Measurements from ENCODE around the gene FLCN.
"Not testable (repeated sequence)": the region's sequence is repeated elsewhere in the genome, so short reads cannot be mapped to it uniquely, and the experiment has no call there.

Gene FLCN, protein sequence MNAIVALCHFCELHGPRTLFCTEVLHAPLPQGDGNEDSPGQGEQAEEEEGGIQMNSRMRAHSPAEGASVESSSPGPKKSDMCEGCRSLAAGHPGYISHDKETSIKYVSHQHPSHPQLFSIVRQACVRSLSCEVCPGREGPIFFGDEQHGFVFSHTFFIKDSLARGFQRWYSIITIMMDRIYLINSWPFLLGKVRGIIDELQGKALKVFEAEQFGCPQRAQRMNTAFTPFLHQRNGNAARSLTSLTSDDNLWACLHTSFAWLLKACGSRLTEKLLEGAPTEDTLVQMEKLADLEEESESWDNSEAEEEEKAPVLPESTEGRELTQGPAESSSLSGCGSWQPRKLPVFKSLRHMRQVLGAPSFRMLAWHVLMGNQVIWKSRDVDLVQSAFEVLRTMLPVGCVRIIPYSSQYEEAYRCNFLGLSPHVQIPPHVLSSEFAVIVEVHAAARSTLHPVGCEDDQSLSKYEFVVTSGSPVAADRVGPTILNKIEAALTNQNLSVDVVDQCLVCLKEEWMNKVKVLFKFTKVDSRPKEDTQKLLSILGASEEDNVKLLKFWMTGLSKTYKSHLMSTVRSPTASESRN

DNA sequence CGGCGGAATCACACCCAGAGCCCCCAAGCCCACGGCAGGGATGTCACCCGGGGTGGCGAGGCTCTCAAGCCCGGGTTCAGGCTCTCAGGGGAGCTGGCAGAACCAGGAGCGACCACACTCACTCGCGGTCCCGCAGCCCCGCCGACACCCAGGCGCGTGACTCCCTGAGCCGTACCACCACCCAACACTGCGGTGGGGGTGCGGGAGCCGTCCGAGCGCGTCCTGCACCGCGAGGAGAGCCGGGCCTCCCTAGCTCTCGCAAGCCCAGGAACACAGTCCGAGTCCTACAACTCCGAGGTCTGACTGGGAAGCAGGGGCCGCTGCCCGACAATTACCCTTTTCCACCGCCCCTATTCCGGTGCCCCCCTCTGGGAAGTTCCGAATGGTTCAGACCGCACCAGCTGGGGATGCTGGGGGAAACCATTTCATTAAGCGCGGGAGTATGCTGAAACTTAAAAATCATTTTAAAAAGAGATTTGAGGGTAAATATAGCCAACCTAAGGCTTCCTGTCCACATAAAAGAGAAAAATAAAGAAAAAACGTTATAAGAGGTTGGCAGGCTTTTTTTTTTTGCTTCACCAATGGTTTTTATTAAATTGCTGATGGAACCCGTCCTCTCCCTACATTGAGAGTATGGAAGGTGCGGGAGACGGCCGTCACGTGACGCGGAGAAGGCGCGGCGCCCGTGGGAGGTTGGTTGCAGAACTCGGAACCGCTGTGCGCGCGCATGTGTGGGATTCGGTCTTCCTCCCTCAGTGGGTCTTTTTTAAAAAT, at the start of gene FLCN:
FLCN (minus strand) TSS at position 143 of the 774 bp plus-strand sequence. CDS start 9,031 bp downstream, outside the sequence.
- peak; percentile 72 for DNase-seq (ENCODE audit: low read depth)

DNA sequence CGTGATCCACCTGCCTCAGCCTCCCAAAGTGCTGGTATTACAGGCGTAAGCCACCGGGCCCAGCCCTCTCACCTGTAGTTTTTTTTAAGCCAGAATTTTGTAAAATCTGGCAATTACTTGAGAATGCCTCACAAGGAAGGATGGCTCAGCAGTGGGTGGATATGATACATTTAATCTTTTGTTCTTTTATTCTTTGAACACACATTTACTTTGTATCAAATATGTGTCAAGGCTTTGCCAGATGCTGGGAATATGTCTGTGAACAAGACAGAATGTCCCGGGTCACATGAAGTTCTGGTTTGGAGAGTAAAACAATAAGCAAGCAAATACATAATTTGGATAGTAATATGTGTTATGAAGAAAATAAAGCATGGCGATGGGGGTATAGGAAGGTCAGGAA, 49.0 kb upstream of the FLCN start:
- DNase-seq (ENCODE audit: low read depth): no peak

DNA sequence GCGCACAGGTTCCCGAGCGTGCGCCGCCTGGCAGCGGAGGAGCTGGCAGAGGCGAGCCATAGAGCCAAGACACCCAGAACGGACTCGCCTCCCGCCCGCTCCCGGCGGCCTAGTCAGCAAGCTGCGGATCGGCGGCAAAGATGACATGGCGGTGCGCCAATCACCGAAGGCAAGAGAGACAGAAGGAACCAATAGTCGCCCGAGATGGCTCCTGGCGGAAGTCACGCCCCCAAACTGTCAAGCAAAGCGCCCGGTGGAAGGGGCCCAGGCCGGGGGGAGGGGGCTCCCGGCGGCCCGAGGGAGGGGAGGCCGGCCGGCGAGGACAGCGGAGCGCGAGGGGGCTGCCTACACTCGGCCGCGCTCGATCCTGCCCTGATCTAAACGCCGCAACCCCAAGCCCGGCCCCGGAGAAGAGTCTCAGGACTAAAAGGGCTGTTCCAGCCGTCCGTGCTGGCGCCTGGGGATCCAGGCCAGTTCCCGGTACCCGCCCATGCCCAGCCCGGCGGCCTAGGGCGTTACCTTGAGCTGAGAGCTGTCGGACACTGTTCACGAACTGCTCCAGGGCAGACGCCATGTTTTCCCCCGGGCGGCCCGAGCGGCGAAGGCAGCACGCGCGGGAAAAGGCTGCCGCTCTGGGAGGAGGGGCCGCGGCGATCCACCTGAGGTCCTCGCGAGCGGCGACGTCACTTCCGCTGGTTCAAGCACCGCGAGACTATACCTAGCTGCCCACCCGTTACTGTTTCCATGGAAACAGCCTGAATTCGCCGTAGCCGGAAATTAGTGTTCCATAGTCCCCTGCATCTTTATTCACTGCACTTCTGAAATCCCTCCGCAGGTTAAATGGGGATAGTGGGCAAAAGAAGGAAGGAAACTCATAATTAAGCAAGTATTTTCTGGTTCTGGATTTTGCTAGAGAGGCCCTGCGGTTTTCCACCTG, 43.9 kb upstream of the FLCN start, which contains the start of gene COPS3:
COPS3 (minus strand) TSS at position 634 of the 937 bp plus-strand sequence; CDS start at position 574, 60 bp downstream.
- peak; percentile 96 for DNase-seq (ENCODE audit: low read depth)

DNA sequence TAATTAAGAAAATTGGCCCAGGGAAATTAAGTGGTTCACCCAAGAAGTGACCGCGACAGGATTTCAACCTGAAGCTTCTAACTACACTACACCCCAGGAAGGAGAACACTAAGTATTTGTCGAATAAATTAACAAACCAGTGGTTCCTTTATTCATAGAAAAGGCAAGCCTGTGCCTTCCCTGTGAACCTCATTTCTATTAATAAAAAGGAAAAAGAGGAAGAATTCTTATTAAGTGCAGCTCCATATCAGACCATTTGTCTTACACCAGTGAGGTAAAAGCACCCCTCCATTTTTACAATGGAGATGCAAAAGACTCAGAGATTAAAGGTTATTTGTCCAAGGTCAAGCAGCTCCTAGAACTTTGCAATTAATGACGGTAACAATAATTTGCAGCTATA, 42.3 kb upstream of the FLCN start:
- no peak for DNase-seq (ENCODE audit: low read depth)

DNA sequence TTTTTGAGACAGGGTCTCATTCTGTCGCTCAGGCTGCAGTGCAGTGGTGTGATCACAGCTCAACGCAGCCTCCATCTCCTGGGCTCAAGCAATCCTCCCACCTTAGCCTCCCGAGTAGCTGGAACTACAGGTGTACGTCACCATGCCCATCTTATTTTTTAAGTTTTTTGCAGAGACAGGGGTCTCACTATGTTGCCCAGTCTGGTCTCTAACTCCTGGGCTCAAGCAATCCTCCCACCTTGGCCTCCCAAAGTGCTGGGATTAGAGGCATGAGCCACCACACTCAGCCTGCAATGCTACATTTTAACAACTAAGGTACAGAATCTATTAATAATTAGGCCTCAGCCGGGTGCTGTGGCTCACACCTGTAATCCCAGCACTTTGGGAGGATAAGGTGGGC, 40.5 kb upstream of the FLCN start:
- not testable (repeated sequence) for DNase-seq (ENCODE audit: low read depth)

DNA sequence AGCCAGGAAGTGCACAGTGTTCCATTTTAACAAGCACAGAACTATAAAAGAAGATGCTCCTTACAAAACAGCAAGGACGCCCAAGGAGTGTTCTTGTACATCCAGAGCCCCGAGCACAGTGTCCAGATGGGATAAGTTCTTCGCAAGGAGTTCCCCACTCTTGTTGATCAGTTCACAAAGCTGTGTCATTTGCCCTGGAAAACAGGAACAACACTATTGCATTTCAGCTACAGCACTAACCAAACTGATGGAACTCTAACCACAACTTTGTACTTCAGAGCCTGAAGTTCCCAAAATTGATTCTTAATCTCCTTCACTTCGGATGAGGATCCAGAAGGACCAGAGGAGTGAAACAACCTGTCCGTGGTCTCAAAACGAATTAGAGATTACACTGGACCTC, 39.0 kb upstream of the FLCN start:
- DNase-seq (ENCODE audit: low read depth): no peak

DNA sequence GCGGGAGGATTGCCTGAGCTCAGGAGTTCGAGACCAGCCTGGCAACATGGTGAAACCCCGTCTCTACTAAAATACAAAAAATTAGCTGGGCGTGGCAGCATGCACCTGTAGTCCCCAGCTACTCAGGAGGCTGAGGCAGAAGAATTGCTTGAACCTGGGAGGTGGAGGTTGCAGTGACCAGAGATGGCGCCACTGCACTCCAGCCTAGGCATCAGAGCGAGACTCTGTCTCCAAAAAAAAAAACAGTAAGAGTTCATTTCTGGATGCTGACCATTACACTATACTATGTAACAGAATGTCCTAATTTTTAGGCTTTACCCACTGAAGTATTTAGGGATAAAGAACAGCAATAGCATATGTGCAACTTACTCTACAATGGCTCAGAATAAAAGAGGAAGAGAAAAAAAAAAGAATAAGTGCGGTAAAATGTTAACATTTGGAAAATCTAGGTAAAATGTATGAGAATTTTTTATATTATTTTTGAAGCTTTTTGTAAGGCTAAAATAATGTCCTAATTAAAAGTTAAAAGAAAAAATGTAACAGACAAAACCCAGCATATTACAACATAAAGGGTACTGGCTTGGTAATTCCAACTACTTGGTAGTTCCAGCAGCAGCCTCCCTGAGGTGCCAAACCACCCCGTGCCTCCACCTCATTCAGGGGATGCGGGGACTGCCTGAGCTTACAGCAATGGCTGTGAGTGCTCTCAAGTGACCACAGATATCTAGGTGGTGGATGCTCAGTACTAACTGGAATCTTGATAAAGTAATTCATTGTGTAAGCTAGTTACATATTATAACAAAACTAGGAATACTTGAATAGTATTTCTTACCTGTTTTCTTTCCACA, 33.2 kb upstream of the FLCN start:
- DNase-seq (ENCODE audit: low read depth): no peak

DNA sequence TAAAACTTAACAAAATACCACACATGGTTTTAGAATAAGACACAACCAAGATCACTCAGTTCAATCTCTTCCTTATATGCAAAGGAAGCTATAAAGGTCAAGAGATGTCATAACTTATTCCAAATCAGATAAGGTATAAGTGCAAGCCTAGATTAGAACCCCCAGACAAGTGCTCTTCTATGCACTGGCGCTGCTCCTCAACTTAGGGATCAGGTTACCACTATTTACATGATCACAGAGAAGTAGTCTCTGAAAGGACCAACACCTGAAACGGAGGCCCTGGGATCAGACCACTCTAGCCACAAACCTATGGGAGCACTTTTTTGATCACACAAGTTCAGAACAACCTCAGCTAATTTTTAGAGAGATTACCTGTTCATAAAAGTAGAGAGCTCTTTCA, 27.5 kb upstream of the FLCN start:
- DNase-seq (ENCODE audit: low read depth): no peak

DNA sequence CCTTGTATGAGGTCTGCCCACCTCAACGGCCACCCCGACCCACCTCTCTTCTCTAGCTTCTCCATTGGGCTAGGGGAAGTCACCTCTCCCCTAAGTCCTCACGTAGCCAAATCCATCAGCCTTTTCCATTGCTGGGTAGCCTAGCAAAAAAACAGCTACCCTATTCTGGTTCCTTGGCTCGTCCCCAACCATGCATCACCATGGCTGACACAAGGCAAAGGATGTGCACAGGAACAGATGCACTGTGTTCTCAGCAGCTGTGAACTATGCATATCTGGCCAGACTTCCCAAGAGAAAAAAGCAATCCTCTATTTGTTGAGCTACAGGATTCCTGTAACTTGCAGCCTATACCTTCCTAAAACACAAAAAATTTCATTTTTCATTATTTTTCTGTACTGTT, 22.0 kb upstream of the FLCN start:
- no peak for DNase-seq (ENCODE audit: low read depth)

DNA sequence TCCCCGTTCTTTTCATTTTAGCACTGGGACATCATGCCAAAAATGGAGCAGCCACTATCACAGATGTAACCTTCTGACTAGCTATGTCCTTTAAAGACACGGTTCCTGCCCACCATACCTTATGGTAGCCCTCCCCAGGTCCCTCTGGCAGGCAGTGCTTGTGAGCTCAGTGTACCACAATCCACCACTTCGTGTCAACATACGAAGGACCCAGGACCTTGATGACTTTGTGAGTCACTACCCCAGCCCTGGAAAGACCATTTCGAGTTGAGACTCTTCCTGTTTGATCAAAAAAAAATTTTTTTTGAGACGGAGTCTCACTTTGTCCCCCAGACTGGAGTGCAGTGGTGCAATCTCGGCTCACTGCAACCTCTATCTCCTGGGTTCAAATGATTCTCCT, 21.0 kb upstream of the FLCN start:
- DNase-seq (ENCODE audit: low read depth): no peak

DNA sequence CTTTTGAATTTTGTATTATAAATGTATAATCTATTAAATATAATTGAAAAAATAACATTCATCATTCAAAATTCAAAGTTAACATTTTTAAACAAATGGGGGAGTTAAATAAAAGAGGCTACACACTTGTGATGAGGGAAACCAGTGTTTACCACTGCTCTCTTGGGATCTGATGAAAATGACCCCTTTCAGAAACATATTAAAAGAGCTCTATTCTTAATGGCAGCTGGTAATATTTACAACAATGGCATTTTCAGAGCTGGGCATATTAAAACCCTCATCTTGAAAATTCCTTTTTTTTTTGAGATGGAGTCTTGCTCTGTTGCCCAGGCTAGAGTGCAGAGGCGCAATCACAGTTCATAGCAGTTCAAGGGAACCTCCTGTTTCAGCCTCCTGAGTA, 19.3 kb upstream of the FLCN start:
- no peak for DNase-seq (ENCODE audit: low read depth)

DNA sequence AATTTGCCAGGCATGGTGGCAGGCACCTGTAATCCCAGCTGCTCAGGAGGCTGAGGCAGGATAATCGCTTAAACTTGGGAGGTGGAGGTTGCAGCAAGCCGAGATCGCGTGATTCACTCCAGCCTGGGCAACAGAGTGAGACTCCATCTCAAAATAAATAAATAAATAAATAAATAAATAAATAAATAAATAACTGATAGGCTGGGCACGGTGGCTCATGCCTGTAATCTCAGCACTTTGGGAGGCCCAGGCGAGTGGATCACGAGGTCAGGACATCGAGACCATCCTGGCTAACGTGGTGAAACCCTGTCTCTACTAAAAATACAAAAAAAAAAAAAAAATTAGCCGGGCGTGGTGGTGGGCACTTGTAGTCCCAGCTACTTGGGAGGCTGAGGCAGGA, 18.7 kb upstream of the FLCN start:
- DNase-seq (ENCODE audit: low read depth): not testable (repeated sequence)

DNA sequence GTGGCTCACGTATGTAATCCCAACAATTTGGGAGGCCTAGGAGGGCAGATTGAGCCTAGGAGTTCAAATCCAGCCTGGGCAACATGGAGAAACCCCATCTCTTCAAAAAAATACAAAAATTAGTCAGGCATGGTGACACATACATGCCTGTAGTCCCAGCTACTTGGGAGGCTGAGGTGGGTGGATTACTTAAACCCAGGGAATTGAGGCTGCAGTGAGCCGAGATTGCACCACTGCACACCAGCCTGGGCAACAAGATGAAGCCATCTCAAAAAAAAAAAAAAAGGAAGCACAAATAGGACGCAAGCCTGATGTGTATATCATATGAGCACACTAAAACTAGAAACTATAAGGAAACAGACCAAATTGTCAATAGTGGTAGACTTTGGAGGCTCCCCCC, 17.1 kb upstream of the FLCN start:
- no peak for DNase-seq (ENCODE audit: low read depth)

DNA sequence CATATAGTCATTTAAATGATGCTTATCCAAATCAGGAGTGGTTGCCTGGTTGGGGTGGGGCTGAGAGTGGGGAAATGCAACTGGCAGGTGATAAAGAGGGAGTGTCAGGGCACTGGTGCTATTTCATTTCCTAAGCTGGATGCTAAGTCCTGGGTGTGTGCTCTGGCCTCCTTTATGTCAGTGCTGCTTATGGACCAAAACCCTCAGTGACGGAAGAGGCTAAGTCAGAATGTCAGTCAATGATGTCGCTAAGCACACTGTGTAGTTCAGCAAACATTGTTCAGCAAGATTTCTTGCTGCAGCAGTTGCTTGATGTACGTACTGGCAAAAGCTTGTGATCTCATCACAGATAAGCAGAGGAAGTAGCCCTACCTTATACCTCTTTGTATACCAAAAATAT, 16.4 kb upstream of the FLCN start:
- no peak for DNase-seq (ENCODE audit: low read depth)

DNA sequence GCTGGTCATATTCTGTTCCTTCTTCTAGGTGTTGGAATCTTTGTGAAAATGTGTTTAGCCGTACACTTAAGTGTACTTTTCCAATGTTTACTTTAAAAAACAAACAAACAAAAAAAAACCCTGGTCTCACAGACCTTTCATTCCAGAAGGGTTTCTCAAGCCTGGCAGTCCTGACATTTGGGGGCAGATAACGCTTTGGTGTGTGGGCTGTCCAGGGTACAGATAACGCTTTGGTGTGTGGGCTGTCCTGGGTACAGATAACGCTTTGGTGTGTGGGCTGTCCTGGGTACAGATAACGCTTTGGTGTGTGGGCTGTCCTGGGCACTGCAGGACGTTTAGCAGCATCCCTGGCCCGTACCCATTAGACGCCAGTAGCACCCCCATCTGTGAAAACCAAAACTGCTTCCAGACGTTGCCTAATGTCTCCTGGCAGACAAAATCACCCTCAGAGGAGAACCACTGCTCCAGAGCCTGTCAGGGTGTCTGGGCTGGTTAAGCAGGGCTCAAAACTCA, 15.2 kb upstream of the FLCN start:
- no peak for DNase-seq (ENCODE audit: low read depth)

DNA sequence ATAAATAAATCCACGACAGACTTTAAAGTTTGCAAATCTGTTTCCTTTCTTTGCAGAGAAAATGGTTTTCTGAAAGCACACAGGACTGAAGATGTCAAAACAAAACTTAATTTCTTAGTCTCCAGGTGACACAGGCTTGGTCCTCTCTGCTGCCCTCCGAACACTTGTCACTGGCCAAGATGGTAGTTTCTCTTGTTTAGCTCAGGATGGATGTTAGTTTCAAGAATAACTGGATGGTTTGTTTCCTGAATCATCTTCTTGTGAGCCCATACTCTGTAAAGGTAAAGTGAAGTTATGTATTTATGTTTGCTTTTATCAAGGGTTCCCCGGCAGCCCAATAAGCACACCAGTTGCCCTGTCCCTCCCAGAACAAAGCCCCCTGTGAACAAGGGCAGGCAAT, 9.9 kb upstream of the FLCN start:
- DNase-seq (ENCODE audit: low read depth): no peak

DNA sequence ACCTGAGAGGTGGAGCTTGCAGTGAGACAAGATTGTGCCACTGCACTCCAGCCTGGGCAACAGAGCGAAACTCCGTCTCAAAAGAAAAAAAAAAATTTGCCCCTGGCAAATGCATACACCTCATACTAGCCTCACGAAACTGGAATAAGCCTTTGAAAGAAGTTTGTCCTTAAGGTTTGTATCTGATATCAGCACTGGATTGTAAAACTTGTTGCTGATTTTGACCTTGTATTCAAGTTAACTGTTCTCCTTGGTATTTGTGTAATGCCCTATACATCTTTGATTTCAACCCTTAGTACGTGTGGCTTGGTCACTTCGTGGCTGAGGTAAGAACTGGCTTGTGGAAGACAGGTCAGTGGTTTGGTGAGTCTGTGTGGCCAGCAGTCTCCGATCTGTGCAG, 6.2 kb upstream of the FLCN start:
- no peak for DNase-seq (ENCODE audit: low read depth)

DNA sequence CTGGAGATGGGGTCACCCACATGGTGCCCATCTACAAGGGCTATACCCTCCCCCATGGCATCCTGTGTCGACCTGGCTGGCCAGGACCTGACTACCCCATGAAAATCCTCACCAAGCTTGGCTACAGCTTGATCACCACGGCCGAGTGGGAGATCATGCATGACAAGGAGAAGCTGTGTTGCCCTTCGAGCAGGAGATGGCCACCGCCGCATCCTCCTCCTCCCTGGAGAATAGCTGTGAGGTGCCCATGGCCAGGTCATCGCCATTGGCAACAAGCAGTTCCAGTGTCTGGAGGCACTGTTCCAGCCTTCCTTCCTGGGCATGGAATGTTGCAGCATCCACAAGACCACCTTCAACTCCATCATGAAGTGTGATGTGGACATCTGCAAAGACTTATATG, 5.3 kb upstream of the FLCN start:
- no peak for DNase-seq (ENCODE audit: low read depth)

DNA sequence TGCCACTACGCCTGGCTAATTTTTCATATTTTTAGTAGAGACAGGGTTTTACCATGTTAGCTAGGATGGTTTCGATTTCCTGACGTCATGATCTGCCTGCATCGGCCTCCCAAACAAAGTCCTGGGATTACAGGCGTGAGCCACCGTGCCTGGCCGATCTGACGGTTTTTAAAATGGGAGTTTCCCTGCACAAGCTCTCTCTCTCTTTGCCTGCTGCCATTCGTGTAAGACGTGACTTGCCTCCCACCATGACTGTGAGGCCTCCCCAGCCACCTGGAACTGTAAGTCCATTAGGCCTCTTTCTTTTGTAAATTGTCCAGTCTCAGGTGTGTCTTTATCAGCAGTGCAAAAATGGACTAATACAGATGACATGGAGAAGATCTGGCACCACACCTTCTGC, 4.7 kb upstream of the FLCN start:
- DNase-seq (ENCODE audit: low read depth): no peak

DNA sequence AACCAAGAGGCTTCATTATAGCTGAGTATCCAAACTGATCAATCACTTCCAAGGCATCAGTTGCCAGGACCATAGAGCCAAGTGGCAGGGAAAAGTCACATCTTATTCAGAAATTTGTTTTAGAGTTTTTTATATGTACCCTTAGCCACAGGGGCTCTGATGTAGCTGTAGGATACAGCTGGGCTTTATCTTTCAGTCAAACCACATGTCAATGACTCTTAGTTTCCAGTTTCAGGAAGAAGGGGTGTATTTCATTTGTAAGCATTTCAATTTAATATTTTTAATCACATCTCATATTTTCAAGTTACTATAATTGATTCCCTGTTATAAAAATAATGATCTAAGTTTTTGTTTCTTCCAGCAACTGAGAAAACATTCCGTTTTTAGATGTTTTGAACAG, 2.9 kb upstream of the FLCN start:
- no peak for DNase-seq (ENCODE audit: low read depth)
